Measurements from ENCODE around the gene LHFPL6. TPM values are rescaled to one million over a fixed set of nuclear protein-coding genes. Genes with fewer than 3 reads are reported as not detected.

LHFPL6 gene
- total and polyA plus RNA-seq, 9 of the 15 experiments (the other 6 are each of a cell fraction or from before 2014, with no cell fraction given): 0.18 TPM; not detected in 8

DNA sequence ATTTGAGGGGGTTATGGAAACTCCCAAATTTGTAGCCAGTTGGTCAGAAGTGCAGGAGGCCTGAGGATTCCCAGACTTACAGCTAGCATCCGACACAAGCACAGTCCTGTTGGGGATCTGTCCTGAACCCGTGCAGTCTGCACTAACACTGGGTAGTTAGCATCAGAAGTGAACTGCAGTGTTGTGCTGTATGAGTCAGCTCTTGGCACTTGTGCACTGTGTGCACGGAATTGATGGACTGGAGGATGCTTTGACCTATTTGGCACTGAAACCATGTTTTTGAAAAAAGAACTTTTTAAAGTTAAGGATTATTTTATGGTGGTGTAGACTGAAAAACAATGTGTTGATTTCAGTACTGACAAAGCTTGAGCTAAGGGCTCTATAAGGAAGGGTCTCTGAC, 285.7 kb downstream of the LHFPL6 start:
- Histone ChIP-seq H3K4me3 (no peak overlapping the region), H3K4me2 (ENCODE audit: insufficient read depth, low read length) (no peak overlapping the region), H3K27ac (ENCODE audit: extremely low read depth, low read depth, low read length) (no peak overlapping the region), H3K27me3 (ENCODE audit: control insufficient read depth in 2 of 2, insufficient read depth in 2 of 2, low read length in 2 of 2) (no peaks in the 10 kb centered on the region), H4K20me1 (replicated peaks; ENCODE audit: control insufficient read depth, insufficient read depth, low read length) (no peaks in the 10 kb centered on the region), H3K79me2 (ENCODE audit: control insufficient read depth, insufficient read depth, low read length) (no peaks in the 10 kb centered on the region), H3K9me1 (ENCODE audit: control insufficient read depth, insufficient read depth, low read length) (no peaks in the 10 kb centered on the region), H3K4me1 (replicated peaks in 1 of 2; ENCODE audit: control insufficient read depth in 2 of 2, insufficient read depth in 2 of 2, low read length in 2 of 2) (no peaks in the 10 kb centered on the region), H3K36me3 (ENCODE audit: control insufficient read depth, insufficient read depth, low read length) (no peaks in the 10 kb centered on the region), H3K9ac (ENCODE audit: insufficient read depth in 1 of 2, low read depth in 2 of 2, low read length in 2 of 2) (no peak overlapping the region), H3K9me3 (replicated peaks; ENCODE audit: control insufficient read depth, insufficient read depth, low read depth, low read length) (no peaks in the 10 kb centered on the region), H2AFZ (ENCODE audit: low read depth, low read length) (no peak overlapping the region)
- no TSS peak for BruUV-seq (replicated peaks)
- CTCF ChIA-PET (ENCODE audit: low intra/inter-chr PET ratio): no interaction called here
- no peak for DNase-seq (ENCODE audit: extremely low read depth in 1 of 4, low spot score in 3 of 4)
- in situ Hi-C loops (cut with MboI) (no loop called here), intact Hi-C loops (cut with micrococcal nuclease) (no loop called here)
- TF ChIP-seq RBBP5 (IDR thresholded peaks at IDR 0.05; ENCODE audit: borderline replicate concordance, insufficient read depth, low read length, poor library complexity, severe bottlenecking) (no peak), HNRNPH1 (optimal IDR thresholded peaks at IDR 0.05; ENCODE audit: low read depth, low read length) (no peak)
- TF ChIP-seq, protein P1, sequence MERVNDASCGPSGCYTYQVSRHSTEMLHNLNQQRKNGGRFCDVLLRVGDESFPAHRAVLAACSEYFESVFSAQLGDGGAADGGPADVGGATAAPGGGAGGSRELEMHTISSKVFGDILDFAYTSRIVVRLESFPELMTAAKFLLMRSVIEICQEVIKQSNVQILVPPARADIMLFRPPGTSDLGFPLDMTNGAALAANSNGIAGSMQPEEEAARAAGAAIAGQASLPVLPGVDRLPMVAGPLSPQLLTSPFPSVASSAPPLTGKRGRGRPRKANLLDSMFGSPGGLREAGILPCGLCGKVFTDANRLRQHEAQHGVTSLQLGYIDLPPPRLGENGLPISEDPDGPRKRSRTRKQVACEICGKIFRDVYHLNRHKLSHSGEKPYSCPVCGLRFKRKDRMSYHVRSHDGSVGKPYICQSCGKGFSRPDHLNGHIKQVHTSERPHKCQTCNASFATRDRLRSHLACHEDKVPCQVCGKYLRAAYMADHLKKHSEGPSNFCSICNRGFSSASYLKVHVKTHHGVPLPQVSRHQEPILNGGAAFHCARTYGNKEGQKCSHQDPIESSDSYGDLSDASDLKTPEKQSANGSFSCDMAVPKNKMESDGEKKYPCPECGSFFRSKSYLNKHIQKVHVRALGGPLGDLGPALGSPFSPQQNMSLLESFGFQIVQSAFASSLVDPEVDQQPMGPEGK (CRISPR knock-in tag; IDR thresholded peaks at IDR 0.05; ENCODE audit: borderline replicate concordance): no peak
- WGBS (ENCODE audit: insufficient coverage, low coverage, missing lambda C conversion rate): 0% methylated on average over 2 of the region's 3 CpGs
- POLR2A ChIA-PET: no interaction called here
- FAIRE-seq: no peak
- no peak for ATAC-seq

DNA sequence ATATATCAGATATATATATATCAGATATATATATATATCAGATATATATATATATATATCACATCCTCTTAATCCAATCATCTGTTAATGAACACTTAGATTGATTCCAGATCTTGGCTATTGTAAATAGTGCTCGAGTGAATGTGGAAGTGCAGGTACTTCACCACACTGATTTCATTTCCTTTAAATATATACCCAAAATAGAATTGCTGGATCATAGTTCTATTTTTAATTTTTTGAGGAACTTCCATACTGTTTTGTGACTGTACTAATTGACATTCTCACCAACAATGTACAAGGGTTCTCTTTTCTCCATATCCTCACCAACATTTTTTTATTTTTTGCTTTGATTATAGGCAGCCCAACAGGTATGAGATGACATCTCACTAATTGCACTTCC, 287.2 kb downstream of the LHFPL6 start:
- BruUV-seq (replicated peaks): no TSS peak
- ATAC-seq (no peak), FAIRE-seq (no peak), DNase-seq (ENCODE audit: extremely low read depth in 1 of 4, low spot score in 3 of 4) (no peak)
- Histone ChIP-seq H3K27me3 (ENCODE audit: control insufficient read depth in 2 of 2, insufficient read depth in 2 of 2, low read length in 2 of 2) (no peaks in the 10 kb centered on the region), H3K4me3 (no peak overlapping the region), H3K9ac (ENCODE audit: insufficient read depth in 1 of 2, low read depth in 2 of 2, low read length in 2 of 2) (no peak overlapping the region), H3K36me3 (ENCODE audit: control insufficient read depth, insufficient read depth, low read length) (no peaks in the 10 kb centered on the region), H3K27ac (ENCODE audit: extremely low read depth, low read depth, low read length) (no peak overlapping the region), H3K4me2 (ENCODE audit: insufficient read depth, low read length) (no peak overlapping the region), H3K79me2 (ENCODE audit: control insufficient read depth, insufficient read depth, low read length) (no peaks in the 10 kb centered on the region), H3K9me3 (replicated peaks; ENCODE audit: control insufficient read depth, insufficient read depth, low read depth, low read length) (no peaks in the 10 kb centered on the region), H3K9me1 (ENCODE audit: control insufficient read depth, insufficient read depth, low read length) (no peaks in the 10 kb centered on the region), H4K20me1 (replicated peaks; ENCODE audit: control insufficient read depth, insufficient read depth, low read length) (no peaks in the 10 kb centered on the region), H3K4me1 (replicated peaks in 1 of 2; ENCODE audit: control insufficient read depth in 2 of 2, insufficient read depth in 2 of 2, low read length in 2 of 2) (no peaks in the 10 kb centered on the region), H2AFZ (ENCODE audit: low read depth, low read length) (no peak overlapping the region)
- intact Hi-C loops (cut with micrococcal nuclease): no loop called here
- WGBS (ENCODE audit: insufficient coverage, low coverage, missing lambda C conversion rate): 0% methylated on average over 1 of the region's 1 CpG
- ChIA-PET POLR2A (no interaction called here), CTCF (ENCODE audit: low intra/inter-chr PET ratio) (no interaction called here)
- in situ Hi-C loops (cut with MboI): no loop called here
- TF ChIP-seq LARP7 (IDR thresholded peaks at IDR 0.05) (no peak), ZBTB9 (CRISPR knock-in tag; IDR thresholded peaks at IDR 0.05) (no peak), NFYB (IDR thresholded peaks at IDR 0.05; ENCODE audit: extremely low read depth, insufficient read length) (no peak), ARHGAP35 (IDR thresholded peaks at IDR 0.05; ENCODE audit: partially characterized antibody) (no peak), TBL1XR1 (IDR thresholded peaks at IDR 0.05; ENCODE audit: low read length in 2 of 2) (no peak), SETDB1 (IDR thresholded peaks at IDR 0.05; ENCODE audit: low read length) (no peak), ZNF324 (CRISPR knock-in tag; IDR thresholded peaks at IDR 0.05) (no peak)
